ENCODE measurements around the gene SCLT1.

Gene SCLT1

DNA sequence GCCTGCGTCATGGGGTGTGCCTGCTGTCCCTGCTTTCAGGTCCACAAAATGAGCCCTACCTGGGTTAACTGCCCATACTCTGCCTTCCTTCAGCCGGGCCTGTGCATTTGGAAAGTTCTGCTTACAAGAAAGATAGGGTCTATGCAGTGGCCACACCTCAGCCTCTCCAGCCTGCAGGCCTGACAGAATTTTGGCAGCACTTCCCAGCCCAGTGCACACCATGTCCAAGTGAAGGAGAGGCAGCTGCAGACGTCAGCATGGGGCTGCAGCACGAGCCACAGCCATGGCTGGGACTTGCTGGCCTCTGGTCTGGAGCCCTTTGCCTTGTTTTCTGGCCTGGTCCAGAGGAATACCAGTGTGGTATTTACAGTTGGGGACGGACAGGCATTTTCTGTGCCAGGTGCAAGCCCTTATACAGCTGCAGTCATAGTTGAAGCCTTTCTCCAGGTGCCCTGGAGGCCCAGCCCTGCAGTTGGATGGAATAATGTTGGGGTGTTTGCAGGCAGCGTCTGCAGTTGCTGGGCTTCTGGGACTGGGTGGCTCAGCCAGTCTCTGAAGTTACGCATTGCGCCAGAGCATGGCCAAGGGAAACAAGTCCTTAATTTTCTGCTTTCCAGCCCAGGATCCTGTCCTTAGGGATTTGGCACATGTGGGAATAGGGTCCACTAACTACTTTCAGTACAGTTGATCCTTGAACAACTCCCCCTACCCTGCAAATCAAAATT is 257.7 kb downstream of the SCLT1 start:
- peak; percentile 45 for DNase-seq

Data from activated CD8-positive, alpha-beta memory T cell treated with anti-CD3 and anti-CD28 coated beads for 24 hours (primary cell).